GM19193 (cell line): ENCODE results near the gene LAMA3.

Experiments
- POLR2A ChIP-seq: IDR thresholded peaks from 4 replicates; pipeline ENCODE4 v1.6.1; 2011; ENCODE audit not compliant: insufficient read depth, insufficient read length; ENCODE audit errors: extremely low read depth

Gene LAMA3

DNA sequence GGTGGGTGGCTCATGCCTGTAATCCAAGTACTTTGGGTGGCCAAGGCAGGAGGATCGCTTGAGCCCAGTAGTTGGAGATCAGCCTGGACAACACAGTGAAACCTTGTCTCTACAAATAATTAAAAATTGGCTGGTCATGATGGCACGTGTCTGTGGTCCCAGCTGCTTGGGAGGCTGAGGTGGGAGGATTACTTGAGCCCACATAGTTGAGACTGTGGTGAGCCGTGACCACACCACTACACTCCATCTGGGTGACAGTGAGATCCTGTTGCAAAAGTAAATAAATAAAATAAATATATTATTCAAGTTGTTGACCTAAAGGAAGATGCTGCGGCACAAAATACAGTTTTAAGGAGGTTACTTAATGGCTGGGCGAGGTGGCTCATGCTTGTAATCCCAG, 72.7 kb downstream of the LAMA3 start:
- TF ChIP-seq POLR2A, result no peak

GRCh38 chr18:23763343-23763742, 74.1 kb downstream of the LAMA3 start:
- TF ChIP-seq POLR2A, result no peak

- no peak for TF ChIP-seq POLR2A
Measured at GRCh38 chr18:23765931-23766330, 76.7 kb downstream of the LAMA3 start.

DNA sequence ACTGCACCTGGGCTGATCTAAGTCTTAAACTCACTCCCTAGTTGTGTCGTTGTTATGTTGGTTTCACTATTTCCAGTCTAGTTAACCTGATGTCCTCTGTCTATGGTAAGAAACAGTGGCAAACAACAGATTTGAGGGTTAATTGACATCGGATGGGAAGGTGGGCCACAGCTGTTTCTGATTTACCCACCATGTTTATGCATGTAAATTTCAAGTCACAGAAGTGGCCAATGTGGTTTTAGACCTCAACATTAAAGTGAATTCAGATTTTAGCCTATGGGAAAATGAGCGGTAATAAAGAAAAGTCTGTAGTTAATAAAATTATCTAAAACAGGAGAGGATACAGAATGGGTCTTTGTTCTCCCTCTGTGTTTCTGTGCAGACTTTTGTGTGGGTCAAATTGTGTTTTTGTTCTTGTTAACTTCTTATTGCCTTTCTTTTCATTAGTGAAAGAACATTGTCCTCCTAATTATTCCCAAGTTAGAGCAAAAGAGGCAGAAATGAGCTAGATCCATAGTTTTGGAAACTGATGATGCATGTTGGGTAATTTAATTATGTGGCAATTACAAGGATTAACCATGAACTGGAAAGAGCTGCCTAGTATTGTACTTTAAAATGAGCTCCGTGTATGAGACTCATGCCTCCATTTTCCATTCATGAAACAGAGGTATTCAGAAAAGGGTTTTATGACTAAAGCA, 83.2 kb downstream of the LAMA3 start:
- TF ChIP-seq POLR2A, result no peak

DNA sequence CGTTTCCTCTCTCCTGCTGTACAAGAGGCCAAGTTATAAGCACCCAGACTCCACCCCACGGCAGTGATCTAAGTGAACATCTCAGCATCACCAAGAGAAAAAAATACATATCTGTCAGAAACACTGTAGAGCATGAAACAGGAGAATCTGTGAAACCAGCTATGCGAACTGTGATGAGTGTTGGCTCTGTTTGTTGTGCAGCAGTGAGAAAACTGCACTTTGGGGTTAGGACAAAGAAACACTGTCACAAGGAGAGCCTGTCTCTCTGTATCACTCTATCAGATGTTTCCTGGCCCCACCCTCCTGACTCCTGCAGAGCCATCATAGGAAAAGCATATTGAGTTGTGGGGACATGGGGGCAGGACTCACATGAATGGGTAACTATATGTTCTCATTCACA, 87.1 kb downstream of the LAMA3 start:
- no peak for TF ChIP-seq POLR2A

DNA sequence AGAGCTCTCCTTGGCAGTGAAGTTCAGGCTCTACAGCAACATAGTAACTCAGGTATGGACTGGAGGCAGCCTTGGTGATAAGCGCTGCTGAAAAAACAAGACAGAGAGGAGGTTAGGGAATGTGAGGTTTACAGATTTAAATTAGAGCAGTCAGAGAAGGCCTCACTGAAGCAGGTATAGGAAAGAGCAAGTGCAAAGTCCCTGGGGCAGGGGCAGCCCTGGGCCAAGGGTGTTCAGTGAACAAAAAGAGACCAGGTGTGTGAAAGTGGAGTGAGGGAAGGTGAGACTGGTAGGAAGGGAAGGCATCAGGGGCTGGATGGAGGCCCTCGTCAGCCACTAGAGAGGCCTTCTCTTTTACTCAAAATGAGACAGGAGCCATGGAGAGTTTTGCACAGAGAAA, 89.6 kb downstream of the LAMA3 start:
- TF ChIP-seq POLR2A, result no peak

DNA sequence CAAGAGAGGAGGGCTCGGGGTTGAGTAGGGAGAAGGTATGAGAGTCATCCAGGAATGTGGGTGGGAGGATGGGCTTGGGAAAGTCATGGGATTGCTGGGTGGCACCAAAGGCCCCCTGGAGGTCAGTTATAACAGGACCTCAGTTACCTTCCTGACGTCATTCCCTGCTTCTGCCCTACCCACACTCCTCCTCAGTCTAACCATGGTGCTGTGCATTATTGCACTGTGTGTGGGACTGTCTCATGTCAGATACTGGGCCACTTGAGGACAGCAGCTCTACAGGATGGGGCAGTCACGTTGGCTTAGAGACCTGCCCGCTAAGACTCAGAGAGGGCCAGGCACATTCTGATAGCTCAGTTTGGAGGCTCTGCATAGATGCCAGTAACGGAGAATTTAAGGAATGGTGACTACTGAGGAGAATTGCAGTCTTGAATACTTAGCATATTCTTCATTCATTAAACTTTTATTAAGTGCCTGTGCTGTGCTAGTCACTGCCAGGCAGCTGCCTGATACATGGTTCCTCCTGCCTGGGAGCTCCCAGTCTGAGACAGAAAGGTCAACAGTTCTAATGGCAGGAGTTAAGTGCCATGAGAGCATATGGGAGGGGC, 90.5 kb downstream of the LAMA3 start:
- no peak for TF ChIP-seq POLR2A

- TF ChIP-seq POLR2A, result no peak
Measured at GRCh38 chr18:23784832-23785245, 95.6 kb downstream of the LAMA3 start.

DNA sequence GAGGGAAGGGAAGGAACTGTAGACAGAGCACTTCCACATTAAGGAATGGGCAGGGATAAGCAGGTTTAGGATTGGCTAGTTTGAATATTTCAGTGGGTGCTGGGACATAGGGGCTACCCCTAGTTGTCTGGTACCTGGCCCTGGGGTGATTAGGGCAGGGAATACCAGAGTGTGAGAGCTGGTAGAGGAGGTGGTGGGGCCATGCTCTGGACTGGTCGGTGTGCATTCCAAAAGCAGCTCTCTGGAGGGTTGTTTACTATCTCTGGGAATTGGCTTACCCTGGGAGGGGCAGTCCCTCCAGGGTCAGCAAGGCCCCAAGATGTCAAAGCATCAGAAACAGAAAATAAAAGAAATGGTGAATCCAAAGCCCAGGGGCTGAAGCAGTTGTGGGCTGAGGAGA, 103.8 kb downstream of the LAMA3 start:
- TF ChIP-seq POLR2A, result no peak

- TF ChIP-seq POLR2A, result no peak
Measured at GRCh38 chr18:23793985-23794867, 105.0 kb downstream of the LAMA3 start.

DNA sequence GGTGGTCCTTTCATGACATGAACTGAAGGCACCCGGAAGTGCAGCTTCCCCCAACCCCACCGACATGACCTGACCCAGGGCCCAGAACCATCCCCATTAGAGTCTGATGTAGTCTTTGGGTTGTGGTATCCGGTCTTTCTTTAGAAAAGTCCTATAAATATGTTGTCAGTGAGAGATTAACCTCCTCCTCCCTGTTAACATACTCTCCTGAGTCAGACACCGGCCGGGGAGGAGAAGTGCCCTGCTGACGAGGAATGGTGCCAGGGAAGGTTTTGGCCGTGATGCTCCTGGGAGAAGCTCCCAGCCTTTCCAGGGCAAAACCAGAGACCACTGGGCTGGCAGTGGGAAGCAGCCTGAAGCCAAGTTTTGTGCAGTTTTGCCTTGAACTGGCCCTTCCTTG, 109.0 kb downstream of the LAMA3 start:
- no peak for TF ChIP-seq POLR2A

DNA sequence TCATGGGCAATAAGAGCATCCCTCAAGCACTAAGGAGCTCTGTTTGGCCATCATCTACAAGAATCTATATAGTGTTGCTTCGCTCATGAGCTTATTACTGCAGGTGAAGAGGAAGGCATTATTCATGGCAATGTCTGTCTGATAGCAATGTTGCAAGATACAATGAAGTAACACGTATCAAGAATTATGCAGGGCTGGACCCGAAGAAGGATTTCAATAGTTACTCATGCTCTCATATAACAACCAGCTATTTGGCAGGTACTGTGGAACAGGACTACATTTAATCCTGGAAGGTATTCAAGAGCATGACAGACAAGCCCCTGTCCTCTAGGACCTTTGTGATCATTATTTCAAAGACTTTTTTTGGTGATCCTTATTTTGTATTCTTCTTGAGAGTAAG, 109.6 kb downstream of the LAMA3 start:
- TF ChIP-seq POLR2A, result no peak

DNA sequence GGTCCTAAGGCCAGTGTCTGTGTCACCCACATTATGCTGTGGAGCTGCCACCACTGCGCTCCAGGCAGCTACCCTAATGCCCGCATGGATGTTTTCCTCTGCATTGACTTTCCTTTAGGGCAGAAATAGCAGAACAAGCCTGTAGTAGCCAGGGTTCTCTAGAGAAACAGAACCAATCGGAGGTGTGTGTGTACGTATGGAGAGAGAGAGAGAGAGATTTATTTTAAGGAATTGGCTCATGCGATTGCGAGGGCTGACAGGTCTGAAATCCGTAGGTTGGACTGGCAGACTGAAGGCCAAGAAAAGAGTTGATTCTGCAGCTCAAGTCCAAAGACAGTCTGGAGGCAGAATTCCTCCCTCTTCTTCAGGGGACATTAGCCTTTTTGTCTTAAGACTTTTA, 110.3 kb downstream of the LAMA3 start:
- TF ChIP-seq POLR2A, result no peak

DNA sequence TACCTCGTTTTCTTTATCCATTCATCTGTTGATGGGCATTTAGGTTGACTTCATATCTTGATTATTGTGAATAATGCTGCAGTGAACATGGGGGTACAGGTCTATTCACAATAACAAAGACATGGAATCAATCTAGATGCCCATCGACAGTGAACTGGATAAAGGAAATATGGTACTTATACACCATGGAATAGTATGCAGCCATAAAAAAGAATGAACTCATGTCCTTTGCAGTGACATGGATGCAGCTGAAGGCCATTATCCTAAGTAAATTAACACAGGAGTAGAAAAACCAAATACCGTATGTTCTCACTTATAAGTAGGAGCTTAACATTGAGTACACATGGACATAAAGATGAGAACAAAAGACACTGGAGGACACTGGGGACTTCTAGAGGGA, 111.6 kb downstream of the LAMA3 start:
- TF ChIP-seq POLR2A, result no peak

- no peak for TF ChIP-seq POLR2A
Measured at GRCh38 chr18:23802817-23803216, 113.6 kb downstream of the LAMA3 start.

DNA sequence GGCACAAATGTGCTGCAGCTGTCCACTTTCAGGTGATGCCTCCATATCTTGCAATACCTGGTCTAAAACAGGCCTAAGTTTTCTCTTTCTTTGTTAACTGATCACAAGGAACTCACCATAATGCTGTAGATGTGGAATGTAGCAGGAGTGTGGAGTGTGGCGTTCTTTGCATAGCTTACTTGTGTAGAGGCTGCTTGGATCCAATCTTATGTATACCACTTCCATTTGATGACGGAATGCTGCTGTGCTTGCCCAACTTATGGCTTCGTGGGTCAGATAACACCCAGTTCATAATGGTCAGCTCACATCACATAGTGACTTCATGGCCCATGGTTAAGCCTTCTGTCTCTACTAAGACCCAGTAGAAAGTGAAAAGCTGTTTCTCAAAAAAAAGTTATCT, 114.5 kb downstream of the LAMA3 start:
- TF ChIP-seq POLR2A, result no peak
